RWPE1 (cell line): ENCODE data around the gene DOCK9.

Experiments
- CTCF ChIA-PET: fragments of 350-600 bp; sonication (Branson Sonifier 250); formaldehyde crosslinking; extraction: SDS; loops from one replicate; lab custom pipeline; 2021; lab: Yijun Ruan, JAX
- POLR2A ChIA-PET: fragments of 400-600 bp; formaldehyde crosslinking; extraction: SDS; loops from one replicate; lab custom pipeline; 2020; ENCODE audit warnings: antibody characterized with exemption; ENCODE audit not compliant: low non-redundant PET; lab: Yijun Ruan, JAX
- DNase-seq: peaks from one replicate; pipeline ENCODE4 v3.0.0; 2012; ENCODE audit warnings: low spot score
- H3K27ac ChIP-seq: fragments of 450-650 bp; 2 replicates; pipeline ENCODE4 v1.5.1; 2017
- TF ChIP-seq, protein P1 (sequence below): fragments of 450-650 bp; conservative IDR thresholded peaks from 2 replicates; pipeline ENCODE4 v1.5.1; 2017; ENCODE audit warnings: low read depth, mild to moderate bottlenecking

The DOCK9 gene

DNA sequence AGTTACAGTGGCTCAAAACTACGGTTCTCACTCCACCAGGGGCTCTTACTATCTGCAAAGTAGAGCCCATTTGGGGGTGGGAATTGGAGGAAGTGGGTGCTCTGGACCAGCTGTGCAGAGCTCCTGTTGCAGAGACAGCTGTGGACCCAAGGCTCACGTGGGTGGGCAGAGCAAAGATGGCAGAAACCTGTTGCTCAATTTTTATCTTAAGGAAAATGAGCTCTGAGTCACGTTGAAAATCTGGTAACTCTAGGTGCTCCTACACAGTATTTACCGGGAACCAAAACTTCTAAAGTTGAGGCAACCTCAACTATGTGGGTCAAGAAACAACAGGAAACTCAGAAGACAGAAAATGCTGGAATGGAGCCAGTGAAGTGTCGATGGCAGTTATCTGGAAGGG lies 195.2 kb downstream of the DOCK9 start:
- DNase-seq, result no peak
- ChIA-PET POLR2A (no interaction called here), CTCF (interaction anchor here (0.6 kb wide), 1 partner anchor 342 kb away, joined by 3 read pairs; no protein-coding TSS in a partner anchor)
- TF ChIP-seq, protein P1, sequence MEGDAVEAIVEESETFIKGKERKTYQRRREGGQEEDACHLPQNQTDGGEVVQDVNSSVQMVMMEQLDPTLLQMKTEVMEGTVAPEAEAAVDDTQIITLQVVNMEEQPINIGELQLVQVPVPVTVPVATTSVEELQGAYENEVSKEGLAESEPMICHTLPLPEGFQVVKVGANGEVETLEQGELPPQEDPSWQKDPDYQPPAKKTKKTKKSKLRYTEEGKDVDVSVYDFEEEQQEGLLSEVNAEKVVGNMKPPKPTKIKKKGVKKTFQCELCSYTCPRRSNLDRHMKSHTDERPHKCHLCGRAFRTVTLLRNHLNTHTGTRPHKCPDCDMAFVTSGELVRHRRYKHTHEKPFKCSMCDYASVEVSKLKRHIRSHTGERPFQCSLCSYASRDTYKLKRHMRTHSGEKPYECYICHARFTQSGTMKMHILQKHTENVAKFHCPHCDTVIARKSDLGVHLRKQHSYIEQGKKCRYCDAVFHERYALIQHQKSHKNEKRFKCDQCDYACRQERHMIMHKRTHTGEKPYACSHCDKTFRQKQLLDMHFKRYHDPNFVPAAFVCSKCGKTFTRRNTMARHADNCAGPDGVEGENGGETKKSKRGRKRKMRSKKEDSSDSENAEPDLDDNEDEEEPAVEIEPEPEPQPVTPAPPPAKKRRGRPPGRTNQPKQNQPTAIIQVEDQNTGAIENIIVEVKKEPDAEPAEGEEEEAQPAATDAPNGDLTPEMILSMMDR, result no peak
- no peak overlapping the region for H3K27ac ChIP-seq

DNA sequence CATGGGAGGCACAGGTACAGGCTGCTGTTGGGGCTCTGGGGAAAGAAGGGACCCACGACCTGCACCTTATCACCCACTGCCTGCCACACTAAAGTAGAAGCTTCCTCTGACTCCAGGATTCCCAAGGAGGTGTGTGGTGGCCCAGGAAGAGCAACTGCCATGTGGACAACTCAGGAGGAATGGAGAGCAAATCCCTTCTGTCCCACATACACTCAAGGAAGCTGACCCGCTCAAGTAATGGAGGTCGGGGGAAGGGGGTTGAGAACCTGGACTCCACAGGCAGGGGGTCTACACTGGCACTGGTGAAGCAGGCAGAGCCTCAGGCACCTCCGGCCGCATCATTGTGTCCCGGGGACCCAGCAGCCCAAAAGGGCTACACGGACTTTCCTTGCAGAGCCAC lies 196.0 kb downstream of the DOCK9 start:
- no peak for DNase-seq
- TF ChIP-seq, protein P1, result no peak
- POLR2A ChIA-PET, result no interaction called here
- CTCF ChIA-PET, result no interaction called here
- H3K27ac ChIP-seq, result no peak overlapping the region

DNA sequence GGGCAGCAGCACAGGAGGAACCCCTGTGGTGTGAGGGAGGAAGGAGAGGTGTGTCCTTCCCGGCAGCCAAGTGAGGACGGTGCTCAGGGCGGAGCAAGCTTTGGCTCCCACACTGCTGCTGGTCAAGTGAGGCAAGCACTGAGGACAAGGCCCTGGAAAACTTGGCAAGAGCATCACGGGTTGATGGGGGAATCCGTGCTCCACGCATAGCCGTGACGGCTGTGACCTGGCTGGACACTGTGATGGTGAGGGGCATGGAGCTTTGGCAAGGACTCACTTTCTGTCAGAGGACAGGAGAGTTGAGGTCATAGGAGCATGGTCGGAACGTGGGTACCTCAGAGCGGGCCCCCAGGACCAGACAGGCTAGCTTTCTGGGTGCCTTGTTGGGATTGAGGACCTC lies 196.4 kb downstream of the DOCK9 start:
- ChIA-PET CTCF (interaction anchor here (0.6 kb wide), 1 partner anchor 240 kb away, joined by 4 read pairs; no protein-coding TSS in a partner anchor), POLR2A (no interaction called here)
- no peak overlapping the region for H3K27ac ChIP-seq
- no peak for DNase-seq
- TF ChIP-seq, protein P1, result no peak

DNA sequence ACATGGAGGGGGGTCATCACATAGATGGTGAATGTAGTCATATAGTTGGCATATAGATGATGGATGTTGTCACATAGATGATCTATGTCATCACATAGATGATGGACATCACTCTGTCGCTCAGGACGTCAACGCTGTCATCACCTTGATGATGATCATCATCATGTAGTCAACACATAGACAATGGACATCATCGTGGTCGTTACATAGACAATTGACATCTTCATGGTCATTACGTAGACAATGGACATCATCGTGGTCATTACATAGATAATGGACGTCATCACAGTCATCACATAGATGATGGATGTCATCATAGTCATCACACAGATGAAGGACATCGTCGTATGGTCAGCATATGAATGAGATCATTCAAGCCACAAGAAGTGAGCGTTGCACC lies 196.8 kb downstream of the DOCK9 start:
- ChIA-PET CTCF (interaction anchor here (0.6 to 1.1 kb wide), 2 partner anchors 13 to 240 kb away, joined by 3 to 4 read pairs; no protein-coding TSS in a partner anchor), POLR2A (no interaction called here)
- TF ChIP-seq, protein P1, result no peak
- no peak overlapping the region for H3K27ac ChIP-seq
- no peak for DNase-seq

DNA sequence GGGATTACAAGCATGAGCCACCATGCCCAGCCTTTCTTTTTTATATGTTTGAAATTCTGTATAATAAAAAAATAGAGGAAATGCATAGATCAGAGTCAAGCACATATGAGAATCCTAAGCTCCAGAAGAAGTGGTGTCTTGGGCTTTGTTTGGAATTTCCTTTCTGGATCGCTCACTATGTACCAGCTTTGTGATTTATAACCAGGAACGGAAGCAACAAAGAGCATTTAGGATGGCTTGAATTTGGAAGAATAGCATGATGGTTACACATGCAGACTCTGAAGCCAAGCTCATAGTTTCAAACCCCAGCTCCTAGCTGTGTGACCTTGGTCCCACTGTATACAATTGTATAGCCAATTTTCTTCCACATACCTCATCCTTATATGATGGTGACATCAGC lies 197.4 kb downstream of the DOCK9 start:
- TF ChIP-seq, protein P1, result no peak
- ChIA-PET POLR2A (no interaction called here), CTCF (interaction anchor here (0.6 to 1.1 kb wide), 2 partner anchors 14 to 83 kb away, joined by 3 read pairs; no protein-coding TSS in a partner anchor)
- DNase-seq, result no peak
- no peak overlapping the region for H3K27ac ChIP-seq

DNA sequence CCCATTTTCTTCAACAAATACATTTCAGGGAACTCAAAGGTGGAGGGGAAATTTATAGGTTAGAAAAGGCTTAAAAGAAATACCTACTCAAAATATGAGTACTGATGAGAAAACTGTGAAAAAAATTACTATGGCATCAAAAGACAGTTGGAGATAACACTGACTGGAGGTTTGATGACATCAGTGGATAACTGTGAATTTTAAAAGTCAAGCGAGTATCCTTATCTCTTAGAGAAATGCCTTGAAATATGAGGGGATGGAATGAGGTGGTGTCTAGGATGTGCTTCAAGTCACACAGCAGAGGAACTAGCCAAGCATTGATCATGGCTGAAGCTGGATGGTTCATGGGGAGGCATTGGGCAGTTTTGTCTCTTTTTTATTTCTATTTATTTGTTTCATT lies 198.2 kb downstream of the DOCK9 start:
- no peak for DNase-seq
- ChIA-PET POLR2A (no interaction called here), CTCF (interaction anchor here (1.1 kb wide), 1 partner anchor 15 kb away, joined by 3 read pairs; no protein-coding TSS in a partner anchor)
- TF ChIP-seq, protein P1, result no peak
- no peak overlapping the region for H3K27ac ChIP-seq
